ENCODE results near the gene NR2F6. TPM values are rescaled to one million over a fixed set of nuclear protein-coding genes. Genes with fewer than 3 reads are reported as not detected.
A peak's percentile ranks its signal among the peaks of the same experiment; 100 is the strongest.

NR2F6 gene
- total and polyA plus RNA-seq, 2 donors = 19.9 to 36.8 TPM

- H3K36me3 ChIP-seq (ENCODE audit: insufficient read depth) = no peaks in the 10 kb centered on the region
- H3K4me3 ChIP-seq (ENCODE audit: low read depth, low read length) = no peak overlapping the region
- no peaks in the 10 kb centered on the region for H3K4me1 ChIP-seq (ENCODE audit: insufficient read depth)
- no peak for DNase-seq (ENCODE audit: extremely low spot score)
- WGBS = 72% methylated on average over 18 of the region's 18 CpGs
- H3K27ac ChIP-seq (ENCODE audit: low read depth) = no peak overlapping the region
Observed at GRCh38 chr19:17255150-17255621, 9.5 kb upstream of the NR2F6 start.

GRCh38 chr19:17254636-17255035 lies 8.9 kb upstream of the NR2F6 start:
- Histone ChIP-seq H3K36me3 (ENCODE audit: insufficient read depth) (no peaks in the 10 kb centered on the region), H3K27ac (ENCODE audit: low read depth) (no peak overlapping the region), H3K4me3 (ENCODE audit: low read depth, low read length) (no peak overlapping the region), H3K4me1 (ENCODE audit: insufficient read depth) (no peaks in the 10 kb centered on the region)
- no peak for DNase-seq (ENCODE audit: extremely low spot score)
- WGBS = 86% methylated on average over 10 of the region's 10 CpGs

GRCh38 chr19:17249887-17250548 lies 4.3 kb upstream of the NR2F6 start:
- no peak overlapping the region for H3K4me3 ChIP-seq (ENCODE audit: low read depth, low read length)
- H3K4me1 ChIP-seq (ENCODE audit: insufficient read depth) = no peaks in the 10 kb centered on the region
- no peak for DNase-seq (ENCODE audit: extremely low spot score)
- H3K36me3 ChIP-seq (ENCODE audit: insufficient read depth) = no peaks in the 10 kb centered on the region
- WGBS = 86% methylated on average over 15 of the region's 15 CpGs
- no peak overlapping the region for H3K27ac ChIP-seq (ENCODE audit: low read depth)

GRCh38 chr19:17248011-17248776 lies 2.5 kb upstream of the NR2F6 start:
- H3K4me1 ChIP-seq (ENCODE audit: insufficient read depth) = no peaks in the 10 kb centered on the region
- no peak for DNase-seq (ENCODE audit: extremely low spot score)
- no peaks in the 10 kb centered on the region for H3K36me3 ChIP-seq (ENCODE audit: insufficient read depth)
- no peak overlapping the region for H3K27ac ChIP-seq (ENCODE audit: low read depth)
- H3K4me3 ChIP-seq (ENCODE audit: low read depth, low read length) = no peak overlapping the region
- WGBS = 72% methylated on average over 21 of the region's 21 CpGs

- Histone ChIP-seq H3K36me3 (ENCODE audit: insufficient read depth) (no peaks in the 10 kb centered on the region), H3K4me3 (ENCODE audit: low read depth, low read length) (peak overlapping the region; percentile 90), H3K27ac (ENCODE audit: low read depth) (peak overlapping the region; percentile 80), H3K4me1 (ENCODE audit: insufficient read depth) (no peaks in the 10 kb centered on the region)
- WGBS = 17% methylated on average over 21 of the region's 21 CpGs
- no peak for DNase-seq (ENCODE audit: extremely low spot score)
Observed at GRCh38 chr19:17246681-17247425, 1.1 kb upstream of the NR2F6 start.

- no peaks in the 10 kb centered on the region for H3K4me1 ChIP-seq (ENCODE audit: insufficient read depth)
Observed at GRCh38 chr19:17244618-17245534, 843 bp downstream of the NR2F6 start.

GRCh38 chr19:17243830-17244617 lies 1.7 kb downstream of the NR2F6 start:
- 8% methylated on average over 52 of the region's 52 CpGs for WGBS
- Histone ChIP-seq H3K27ac (ENCODE audit: low read depth) (peak overlapping the region; percentile 74), H3K36me3 (ENCODE audit: insufficient read depth) (no peaks in the 10 kb centered on the region), H3K4me1 (ENCODE audit: insufficient read depth) (no peaks in the 10 kb centered on the region), H3K4me3 (ENCODE audit: low read depth, low read length) (peak overlapping the region; percentile 90)
- no peak for DNase-seq (ENCODE audit: extremely low spot score)

More at GRCh38 chr19:17244618-17245534, 843 bp downstream of the NR2F6 start:
- peak overlapping the region; percentile 87 for H3K27ac ChIP-seq (ENCODE audit: low read depth)
- under 1% methylated on average over 100 of the region's 100 CpGs for WGBS
- DNase-seq (ENCODE audit: extremely low spot score) = no peak
- no peaks in the 10 kb centered on the region for H3K36me3 ChIP-seq (ENCODE audit: insufficient read depth)
- H3K4me3 ChIP-seq (ENCODE audit: low read depth, low read length) = peak overlapping the region; percentile 90

GRCh38 chr19:17243211-17243829 lies 2.4 kb downstream of the NR2F6 start:
- Histone ChIP-seq H3K27ac (ENCODE audit: low read depth) (peak overlapping the region; percentile 47), H3K4me3 (ENCODE audit: low read depth, low read length) (peak overlapping the region; percentile 90), H3K4me1 (ENCODE audit: insufficient read depth) (no peaks in the 10 kb centered on the region), H3K36me3 (ENCODE audit: insufficient read depth) (no peaks in the 10 kb centered on the region)
- WGBS = 33% methylated on average over 8 of the region's 8 CpGs
- DNase-seq (ENCODE audit: extremely low spot score) = no peak

GRCh38 chr19:17242431-17243208 lies 3.1 kb downstream of the NR2F6 start:
- Histone ChIP-seq H3K27ac (ENCODE audit: low read depth) (no peak overlapping the region), H3K4me1 (ENCODE audit: insufficient read depth) (no peaks in the 10 kb centered on the region), H3K36me3 (ENCODE audit: insufficient read depth) (no peaks in the 10 kb centered on the region), H3K4me3 (ENCODE audit: low read depth, low read length) (no peak overlapping the region)
- WGBS = 59% methylated on average over 8 of the region's 8 CpGs
- DNase-seq (ENCODE audit: extremely low spot score) = no peak

- no peak overlapping the region for H3K4me3 ChIP-seq (ENCODE audit: low read depth, low read length)
- peaks cover 5% of the 10 kb centered on the region for H3K4me1 ChIP-seq (ENCODE audit: insufficient read depth)
- no peak for DNase-seq (ENCODE audit: extremely low spot score)
- no peaks in the 10 kb centered on the region for H3K36me3 ChIP-seq (ENCODE audit: insufficient read depth)
- no peak overlapping the region for H3K27ac ChIP-seq (ENCODE audit: low read depth)
- 95% methylated on average over 6 of the region's 6 CpGs for WGBS
Observed at GRCh38 chr19:17240826-17241399, 4.8 kb downstream of the NR2F6 start.

- peaks cover 5% of the 10 kb centered on the region for H3K4me1 ChIP-seq (ENCODE audit: insufficient read depth)
- H3K4me3 ChIP-seq (ENCODE audit: low read depth, low read length) = no peak overlapping the region
- peak overlapping the region; percentile 30 for H3K27ac ChIP-seq (ENCODE audit: low read depth)
- WGBS = 65% methylated on average over 24 of the region's 24 CpGs
- no peaks in the 10 kb centered on the region for H3K36me3 ChIP-seq (ENCODE audit: insufficient read depth)
- DNase-seq (ENCODE audit: extremely low spot score) = no peak
Observed at GRCh38 chr19:17240062-17240752, 5.5 kb downstream of the NR2F6 start.

Measured in urinary bladder (tissue), 4 donors.